ENCODE data around the gene GCGR.

DNA sequence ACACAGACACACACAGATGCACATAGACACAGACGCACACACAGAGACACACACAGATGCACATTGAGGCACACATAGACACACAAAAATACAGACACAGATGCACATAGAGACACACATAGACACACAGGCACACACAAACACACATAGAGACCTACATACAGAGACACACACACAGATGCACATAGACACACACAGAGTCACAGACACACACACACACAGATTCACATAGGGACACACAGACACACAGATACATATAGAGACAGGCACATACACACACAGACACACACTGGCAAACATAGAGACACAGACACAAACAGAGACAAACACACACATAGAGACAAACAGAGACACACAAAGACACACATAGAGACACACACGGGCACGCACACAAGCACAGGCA is 9.9 kb upstream of the GCGR start:
- TF ChIP-seq, protein P1, sequence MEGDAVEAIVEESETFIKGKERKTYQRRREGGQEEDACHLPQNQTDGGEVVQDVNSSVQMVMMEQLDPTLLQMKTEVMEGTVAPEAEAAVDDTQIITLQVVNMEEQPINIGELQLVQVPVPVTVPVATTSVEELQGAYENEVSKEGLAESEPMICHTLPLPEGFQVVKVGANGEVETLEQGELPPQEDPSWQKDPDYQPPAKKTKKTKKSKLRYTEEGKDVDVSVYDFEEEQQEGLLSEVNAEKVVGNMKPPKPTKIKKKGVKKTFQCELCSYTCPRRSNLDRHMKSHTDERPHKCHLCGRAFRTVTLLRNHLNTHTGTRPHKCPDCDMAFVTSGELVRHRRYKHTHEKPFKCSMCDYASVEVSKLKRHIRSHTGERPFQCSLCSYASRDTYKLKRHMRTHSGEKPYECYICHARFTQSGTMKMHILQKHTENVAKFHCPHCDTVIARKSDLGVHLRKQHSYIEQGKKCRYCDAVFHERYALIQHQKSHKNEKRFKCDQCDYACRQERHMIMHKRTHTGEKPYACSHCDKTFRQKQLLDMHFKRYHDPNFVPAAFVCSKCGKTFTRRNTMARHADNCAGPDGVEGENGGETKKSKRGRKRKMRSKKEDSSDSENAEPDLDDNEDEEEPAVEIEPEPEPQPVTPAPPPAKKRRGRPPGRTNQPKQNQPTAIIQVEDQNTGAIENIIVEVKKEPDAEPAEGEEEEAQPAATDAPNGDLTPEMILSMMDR (IDR thresholded peaks at IDR 0.05), result no peak
- TF ChIP-seq POLR2A (IDR thresholded peaks at IDR 0.05), result no peak
